HEK293 (cell line): ENCODE measurements around the gene DAZAP1.

Source experiments
- CTCF ChIA-PET: fragments of 350-600 bp; formaldehyde crosslinking; extraction: SDS; loops from one replicate; lab custom pipeline; 2021; ENCODE audit warnings: antibody characterized with exemption; lab: Yijun Ruan, JAX
- POLR2A ChIA-PET: fragments of 300-600 bp; formaldehyde crosslinking; extraction: SDS; loops from one replicate; lab custom pipeline; 2020; ENCODE audit warnings: antibody characterized with exemption, inconsistent platforms; lab: Yijun Ruan, JAX
- H3K27ac ChIP-seq: fragments of 200-500 bp; sonication (Bioruptor generic); 2 replicates; pipeline ENCODE4 v1.5.1; 2014; ENCODE audit warnings: low read depth, low read length, control low read depth, inconsistent platforms; ENCODE audit errors: extremely low read depth
- H3K36me3 ChIP-seq, 2 experiments: fragments of 200-500 bp in 1 of 2; sonication (Bioruptor generic) in 1 of 2; 1 replicate in 1 of 2; 2 replicates in 1 of 2; pipeline ENCODE4 v1.5.1; 2014 to 2017; ENCODE audit warnings: inconsistent platforms in 2 of 2, low read length in 2 of 2; ENCODE audit not compliant: control insufficient read depth in 2 of 2, insufficient read depth in 1 of 2
- H3K4me1 ChIP-seq: fragments of 200-500 bp; sonication (Bioruptor generic); 2 replicates; pipeline ENCODE4 v1.5.1; 2014; ENCODE audit warnings: mild to moderate bottlenecking, low read length, inconsistent platforms; ENCODE audit not compliant: control insufficient read depth, insufficient read depth
- H3K4me3 ChIP-seq: 2 replicates; pipeline ENCODE4 v1.5.1; 2011; ENCODE audit warnings: low read depth, mild to moderate bottlenecking, control low read depth, low read length, moderate library complexity
- H3K9me3 ChIP-seq: fragments of 200-500 bp; sonication (Bioruptor generic); 2 replicates; pipeline ENCODE4 v1.5.1; 2014; ENCODE audit warnings: low read depth, low read length, inconsistent platforms; ENCODE audit not compliant: control insufficient read depth, insufficient read depth
- BCL11A ChIP-seq: fragments of 450-650 bp; formaldehyde crosslinking; IDR thresholded peaks from 2 replicates; pipeline ENCODE4 v1.5.1; 2016; ENCODE audit warnings: low read depth, missing biosample characterization, missing genetic modification characterization
- BCL11B ChIP-seq: fragments of 450-650 bp; formaldehyde crosslinking; IDR thresholded peaks from 2 replicates; pipeline ENCODE4 v1.5.1; 2016; ENCODE audit warnings: low read depth, missing biosample characterization, missing genetic modification characterization
- CTCF ChIP-seq: fragments of 450-650 bp; formaldehyde crosslinking; IDR thresholded peaks from 2 replicates; pipeline ENCODE4 v1.5.1; 2016; ENCODE audit warnings: missing biosample characterization, missing genetic modification characterization
- EGR2 ChIP-seq: fragments of 450-650 bp; formaldehyde crosslinking; IDR thresholded peaks from 2 replicates; pipeline ENCODE4 v1.5.1; 2016; ENCODE audit warnings: low read depth, missing biosample characterization, missing genetic modification characterization
- GLIS1 ChIP-seq: fragments of 450-650 bp; formaldehyde crosslinking; IDR thresholded peaks from 2 replicates; pipeline ENCODE4 v1.5.1; 2016; ENCODE audit warnings: missing biosample characterization, missing genetic modification characterization
- HOXD13 ChIP-seq: sonication (generic); formaldehyde crosslinking; IDR thresholded peaks from 2 replicates; pipeline ENCODE4 v1.8.0; 2022; ENCODE audit warnings: missing genetic modification reagents, borderline replicate concordance
- IKZF3 ChIP-seq: fragments of 450-650 bp; IDR thresholded peaks from 2 replicates; pipeline ENCODE4 v1.5.0; 2018; ENCODE audit warnings: missing biosample characterization, mild to moderate bottlenecking, missing genetic modification characterization, moderate library complexity
- KLF8 ChIP-seq: fragments of 450-650 bp; formaldehyde crosslinking; IDR thresholded peaks from 2 replicates; pipeline ENCODE4 v1.5.1; 2016; ENCODE audit warnings: missing biosample characterization, missing genetic modification characterization
- PRDM1 ChIP-seq: fragments of 450-650 bp; formaldehyde crosslinking; IDR thresholded peaks from 2 replicates; pipeline ENCODE4; 2016; ENCODE audit warnings: missing biosample characterization, missing genetic modification characterization
- SCRT1 ChIP-seq: fragments of 450-650 bp; formaldehyde crosslinking; IDR thresholded peaks from 2 replicates; pipeline ENCODE4 v1.5.1; 2016; ENCODE audit warnings: missing biosample characterization, missing genetic modification characterization, borderline replicate concordance
- SP7 ChIP-seq: fragments of 450-650 bp; formaldehyde crosslinking; IDR thresholded peaks from 2 replicates; pipeline ENCODE4 v1.5.1; 2016; ENCODE audit warnings: missing biosample characterization, missing genetic modification characterization
- ZBTB10 ChIP-seq: fragments of 450-650 bp; formaldehyde crosslinking; IDR thresholded peaks from 2 replicates; pipeline ENCODE4 v1.5.1; 2016; ENCODE audit warnings: missing biosample characterization, missing genetic modification characterization
- ZBTB17 ChIP-seq: fragments of 450-650 bp; formaldehyde crosslinking; IDR thresholded peaks from 2 replicates; pipeline ENCODE4 v1.5.1; 2016; ENCODE audit warnings: missing biosample characterization, missing genetic modification characterization
- ZBTB21 ChIP-seq: fragments of 450-650 bp; formaldehyde crosslinking; IDR thresholded peaks from 2 replicates; pipeline ENCODE4 v1.5.1; 2017; ENCODE audit warnings: missing biosample characterization, missing genetic modification characterization
- ZBTB8A ChIP-seq: fragments of 450-650 bp; formaldehyde crosslinking; IDR thresholded peaks from 2 replicates; pipeline ENCODE4 v1.5.1; 2016; ENCODE audit warnings: missing biosample characterization, missing genetic modification characterization
- ZIC2 ChIP-seq: fragments of 450-650 bp; formaldehyde crosslinking; IDR thresholded peaks from 2 replicates; pipeline ENCODE4 v1.5.1; 2016; ENCODE audit warnings: missing biosample characterization, missing genetic modification characterization
- ZNF10 ChIP-seq: fragments of 450-650 bp; formaldehyde crosslinking; IDR thresholded peaks from 2 replicates; pipeline ENCODE4 v1.5.1; 2017; ENCODE audit warnings: missing biosample characterization, missing genetic modification characterization
- ZNF16 ChIP-seq: fragments of 450-650 bp; formaldehyde crosslinking; IDR thresholded peaks from 2 replicates; pipeline ENCODE4 v1.5.1; 2016; ENCODE audit warnings: low read depth, missing biosample characterization, missing genetic modification characterization
- ZNF354C ChIP-seq: fragments of 450-650 bp; formaldehyde crosslinking; IDR thresholded peaks from 2 replicates; pipeline ENCODE4 v1.5.1; 2016; ENCODE audit warnings: missing biosample characterization, missing genetic modification characterization, low read depth, borderline replicate concordance
- ZNF596 ChIP-seq: fragments of 450-650 bp; IDR thresholded peaks from 2 replicates; pipeline ENCODE4 v1.5.0; 2018; ENCODE audit warnings: missing biosample characterization, mild to moderate bottlenecking, missing genetic modification characterization, moderate library complexity
- ZNF600 ChIP-seq: fragments of 450-650 bp; formaldehyde crosslinking; IDR thresholded peaks from 2 replicates; pipeline ENCODE4 v1.5.1; 2016; ENCODE audit warnings: missing biosample characterization, missing genetic modification characterization
- ZNF623 ChIP-seq: fragments of 450-650 bp; formaldehyde crosslinking; IDR thresholded peaks from 2 replicates; pipeline ENCODE4 v1.5.1; 2016; ENCODE audit warnings: missing biosample characterization, missing genetic modification characterization
- ZNF629 ChIP-seq: fragments of 450-650 bp; formaldehyde crosslinking; IDR thresholded peaks from 2 replicates; pipeline ENCODE4 v1.5.1; 2017; ENCODE audit warnings: missing biosample characterization, missing genetic modification characterization
- ZSCAN16 ChIP-seq: fragments of 450-650 bp; formaldehyde crosslinking; IDR thresholded peaks from 2 replicates; pipeline ENCODE4 v1.5.1; 2016; ENCODE audit warnings: missing biosample characterization, missing genetic modification characterization
- TF ChIP-seq, protein P1 (sequence below): fragments of 450-650 bp; formaldehyde crosslinking; IDR thresholded peaks from 2 replicates; pipeline ENCODE4 v1.5.1; 2016; ENCODE audit warnings: missing biosample characterization, missing genetic modification characterization
- TF ChIP-seq, protein P2 (sequence below): fragments of 450-650 bp; formaldehyde crosslinking; IDR thresholded peaks from 2 replicates; pipeline ENCODE4 v1.5.1; 2017; ENCODE audit warnings: missing biosample characterization, missing genetic modification characterization
- TF ChIP-seq, protein P3 (sequence below): fragments of 450-650 bp; formaldehyde crosslinking; IDR thresholded peaks from 2 replicates; pipeline ENCODE4 v1.5.1; 2016; ENCODE audit warnings: missing biosample characterization, missing genetic modification characterization

The DAZAP1 gene

GRCh38 chr19:1450735-1451731 lies 43.6 kb downstream of the DAZAP1 start:
- Histone ChIP-seq H3K4me1 (no peaks in the 10 kb centered on the region), H3K27ac (no peak overlapping the region), H3K9me3 (no peaks in the 10 kb centered on the region), H3K36me3 (no peaks in the 10 kb centered on the region), H3K4me3 (no peak overlapping the region)
- POLR2A ChIA-PET: interaction anchor here (0.9 kb wide), 1 partner anchor 182 kb away, joined by 4 read pairs; the partner anchor contains the start of gene CIRBP
- CTCF ChIA-PET: interaction anchor here (1.1 to 1.2 kb wide), 2 partner anchors 9 to 14 kb away, joined by 3 read pairs; no protein-coding TSS in a partner anchor
- TF ChIP-seq ZBTB10 (tag by site-specific recombination): peak; percentile 44; the same call in 1 of the 2 replicates
- TF ChIP-seq ZNF629 (tag by site-specific recombination): peak; percentile 33; the same call in 1 of the 2 replicates
- TF ChIP-seq CTCF (tag by site-specific recombination): no peak
- no peak for TF ChIP-seq HOXD13 (CRISPR knock-in tag)
- TF ChIP-seq IKZF3: peak; percentile 64; the same call in 1 of the 2 replicates
- no peak; the same call in none of the 2 replicates for TF ChIP-seq BCL11B
- no peak for TF ChIP-seq ZSCAN16 (tag by site-specific recombination)
- TF ChIP-seq, protein P1, sequence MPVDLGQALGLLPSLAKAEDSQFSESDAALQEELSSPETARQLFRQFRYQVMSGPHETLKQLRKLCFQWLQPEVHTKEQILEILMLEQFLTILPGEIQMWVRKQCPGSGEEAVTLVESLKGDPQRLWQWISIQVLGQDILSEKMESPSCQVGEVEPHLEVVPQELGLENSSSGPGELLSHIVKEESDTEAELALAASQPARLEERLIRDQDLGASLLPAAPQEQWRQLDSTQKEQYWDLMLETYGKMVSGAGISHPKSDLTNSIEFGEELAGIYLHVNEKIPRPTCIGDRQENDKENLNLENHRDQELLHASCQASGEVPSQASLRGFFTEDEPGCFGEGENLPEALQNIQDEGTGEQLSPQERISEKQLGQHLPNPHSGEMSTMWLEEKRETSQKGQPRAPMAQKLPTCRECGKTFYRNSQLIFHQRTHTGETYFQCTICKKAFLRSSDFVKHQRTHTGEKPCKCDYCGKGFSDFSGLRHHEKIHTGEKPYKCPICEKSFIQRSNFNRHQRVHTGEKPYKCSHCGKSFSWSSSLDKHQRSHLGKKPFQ (tag by site-specific recombination): no peak
- peak; percentile 99 for TF ChIP-seq ZNF16 (tag by site-specific recombination)
- TF ChIP-seq ZNF596: no peak
- TF ChIP-seq PRDM1 (tag by site-specific recombination): peak; percentile 55; the same call in 1 of the 2 replicates
- TF ChIP-seq, protein P2, sequence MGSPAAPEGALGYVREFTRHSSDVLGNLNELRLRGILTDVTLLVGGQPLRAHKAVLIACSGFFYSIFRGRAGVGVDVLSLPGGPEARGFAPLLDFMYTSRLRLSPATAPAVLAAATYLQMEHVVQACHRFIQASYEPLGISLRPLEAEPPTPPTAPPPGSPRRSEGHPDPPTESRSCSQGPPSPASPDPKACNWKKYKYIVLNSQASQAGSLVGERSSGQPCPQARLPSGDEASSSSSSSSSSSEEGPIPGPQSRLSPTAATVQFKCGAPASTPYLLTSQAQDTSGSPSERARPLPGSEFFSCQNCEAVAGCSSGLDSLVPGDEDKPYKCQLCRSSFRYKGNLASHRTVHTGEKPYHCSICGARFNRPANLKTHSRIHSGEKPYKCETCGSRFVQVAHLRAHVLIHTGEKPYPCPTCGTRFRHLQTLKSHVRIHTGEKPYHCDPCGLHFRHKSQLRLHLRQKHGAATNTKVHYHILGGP (tag by site-specific recombination): no peak
- peak; percentile 73 for TF ChIP-seq KLF8 (tag by site-specific recombination)
- TF ChIP-seq ZBTB8A: no peak
- peak; percentile 59 for TF ChIP-seq ZNF623 (tag by site-specific recombination)
- no peak for TF ChIP-seq SCRT1 (tag by site-specific recombination)
- TF ChIP-seq ZNF600 (tag by site-specific recombination): peak; percentile 67; the same call in 1 of the 2 replicates
- 0 out of 2 replicates have a peak, but pooled peaks have one; percentile 20 for TF ChIP-seq BCL11A (tag by site-specific recombination)
- peak; percentile 72 for TF ChIP-seq ZNF10
- TF ChIP-seq ZBTB21 (tag by site-specific recombination): 0 out of 2 replicates have a peak, but pooled peaks have one; percentile 23
- TF ChIP-seq GLIS1 (tag by site-specific recombination): peak; percentile 88
- 0 out of 2 replicates have a peak, but pooled peaks have one; percentile 32 for TF ChIP-seq ZBTB17 (tag by site-specific recombination)
- no peak for TF ChIP-seq ZIC2 (tag by site-specific recombination)
- TF ChIP-seq SP7 (tag by site-specific recombination): peak; percentile 34; the same call in 1 of the 2 replicates
- TF ChIP-seq EGR2 (tag by site-specific recombination): no peak
- TF ChIP-seq ZNF354C (tag by site-specific recombination): no peak
- TF ChIP-seq, protein P3, sequence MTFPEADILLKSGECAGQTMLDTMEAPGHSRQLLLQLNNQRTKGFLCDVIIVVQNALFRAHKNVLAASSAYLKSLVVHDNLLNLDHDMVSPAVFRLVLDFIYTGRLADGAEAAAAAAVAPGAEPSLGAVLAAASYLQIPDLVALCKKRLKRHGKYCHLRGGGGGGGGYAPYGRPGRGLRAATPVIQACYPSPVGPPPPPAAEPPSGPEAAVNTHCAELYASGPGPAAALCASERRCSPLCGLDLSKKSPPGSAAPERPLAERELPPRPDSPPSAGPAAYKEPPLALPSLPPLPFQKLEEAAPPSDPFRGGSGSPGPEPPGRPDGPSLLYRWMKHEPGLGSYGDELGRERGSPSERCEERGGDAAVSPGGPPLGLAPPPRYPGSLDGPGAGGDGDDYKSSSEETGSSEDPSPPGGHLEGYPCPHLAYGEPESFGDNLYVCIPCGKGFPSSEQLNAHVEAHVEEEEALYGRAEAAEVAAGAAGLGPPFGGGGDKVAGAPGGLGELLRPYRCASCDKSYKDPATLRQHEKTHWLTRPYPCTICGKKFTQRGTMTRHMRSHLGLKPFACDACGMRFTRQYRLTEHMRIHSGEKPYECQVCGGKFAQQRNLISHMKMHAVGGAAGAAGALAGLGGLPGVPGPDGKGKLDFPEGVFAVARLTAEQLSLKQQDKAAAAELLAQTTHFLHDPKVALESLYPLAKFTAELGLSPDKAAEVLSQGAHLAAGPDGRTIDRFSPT: 0 out of 2 replicates have a peak, but pooled peaks have one; percentile 37
